Astrocyte of the cerebellum (primary cell): ENCODE measurements around the gene LRFN5.
"Not testable (repeated sequence)": the region's sequence is repeated elsewhere in the genome, so short reads cannot be mapped to it uniquely, and the experiment has no call there.

Experiments
- DNase-seq: peaks from one replicate; pipeline ENCODE4 v3.0.0-alpha.2; 2011; ENCODE audit warnings: low read depth
- H3K4me3 ChIP-seq: 2 replicates; pipeline ENCODE4 v1.5.1; 2011; ENCODE audit warnings: mild to moderate bottlenecking, low read depth, low read length, moderate library complexity
- CTCF ChIP-seq: IDR thresholded peaks from 2 replicates; pipeline ENCODE4 v1.5.1; 2012; ENCODE audit warnings: low read length, low read depth, moderate library complexity, mild to moderate bottlenecking; ENCODE audit errors: missing control alignments
- in situ Hi-C: cut with HindIII; loops from 2 replicates; pipeline ENCODE4 v1.10.0; 2017; ENCODE audit warnings: low sequenced_read_pairs

The LRFN5 gene

DNA sequence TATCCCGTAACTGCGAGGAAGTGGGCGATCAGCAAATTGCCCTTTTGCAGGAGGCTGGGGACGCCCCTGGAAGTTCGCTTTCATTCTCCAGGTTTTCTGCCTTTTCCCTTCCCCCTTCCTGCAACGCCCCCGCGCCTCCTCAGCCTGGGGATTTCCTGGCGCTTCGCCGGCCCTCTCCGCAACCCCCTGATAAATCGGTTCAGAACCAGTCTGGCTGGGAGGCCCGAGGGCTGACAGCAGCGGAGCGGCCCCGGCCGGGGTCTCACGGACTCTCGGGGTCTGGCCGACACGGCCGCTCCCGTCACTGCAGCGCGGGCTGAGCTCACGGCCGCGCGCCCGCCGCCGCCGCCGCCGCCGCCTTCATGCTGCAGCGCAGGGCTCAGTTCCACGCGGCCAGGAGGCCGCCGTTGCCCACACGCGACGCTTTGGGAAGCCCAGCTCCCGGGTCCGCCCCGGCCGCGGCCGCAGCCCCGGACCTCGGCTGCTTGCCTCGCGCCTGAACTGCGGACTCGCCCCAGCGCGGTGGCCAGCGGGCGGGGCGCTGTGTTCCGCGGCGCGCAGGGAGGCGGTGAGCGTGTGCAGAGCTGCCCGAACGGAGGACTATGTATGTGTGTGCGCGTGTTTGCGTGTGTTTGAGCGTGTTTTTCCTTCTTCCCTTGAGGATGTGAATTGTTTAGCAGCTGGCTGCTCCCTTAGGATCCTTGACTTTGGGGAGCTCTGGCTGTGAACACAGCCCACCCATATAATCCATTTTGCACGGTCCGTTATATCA is at the start of gene LRFN5:
Gene LRFN5, plus strand, starts transcription at position 345 of the 772 bp plus-strand sequence.
- DNase-seq = no peak
- H3K4me3 ChIP-seq = peak within 1 kb of the TSS; percentile 65
- no peak for TF ChIP-seq CTCF
- in situ Hi-C loops = no loop called here

GRCh38 chr14:41558490-41558889 is 48.2 kb upstream of the LRFN5 start:
- DNase-seq = no peak
- no peak overlapping the region for H3K4me3 ChIP-seq
- no peak for TF ChIP-seq CTCF
- in situ Hi-C loops = no loop called here

- H3K4me3 ChIP-seq, in situ Hi-C loops, DNase-seq: not testable (repeated sequence)
Observed at GRCh38 chr14:41566864-41567263, 39.8 kb upstream of the LRFN5 start.

GRCh38 chr14:41568979-41569378 is 37.7 kb upstream of the LRFN5 start:
- in situ Hi-C loops = no loop called here
- H3K4me3 ChIP-seq = no peak overlapping the region
- DNase-seq = no peak
- no peak for TF ChIP-seq CTCF

DNA sequence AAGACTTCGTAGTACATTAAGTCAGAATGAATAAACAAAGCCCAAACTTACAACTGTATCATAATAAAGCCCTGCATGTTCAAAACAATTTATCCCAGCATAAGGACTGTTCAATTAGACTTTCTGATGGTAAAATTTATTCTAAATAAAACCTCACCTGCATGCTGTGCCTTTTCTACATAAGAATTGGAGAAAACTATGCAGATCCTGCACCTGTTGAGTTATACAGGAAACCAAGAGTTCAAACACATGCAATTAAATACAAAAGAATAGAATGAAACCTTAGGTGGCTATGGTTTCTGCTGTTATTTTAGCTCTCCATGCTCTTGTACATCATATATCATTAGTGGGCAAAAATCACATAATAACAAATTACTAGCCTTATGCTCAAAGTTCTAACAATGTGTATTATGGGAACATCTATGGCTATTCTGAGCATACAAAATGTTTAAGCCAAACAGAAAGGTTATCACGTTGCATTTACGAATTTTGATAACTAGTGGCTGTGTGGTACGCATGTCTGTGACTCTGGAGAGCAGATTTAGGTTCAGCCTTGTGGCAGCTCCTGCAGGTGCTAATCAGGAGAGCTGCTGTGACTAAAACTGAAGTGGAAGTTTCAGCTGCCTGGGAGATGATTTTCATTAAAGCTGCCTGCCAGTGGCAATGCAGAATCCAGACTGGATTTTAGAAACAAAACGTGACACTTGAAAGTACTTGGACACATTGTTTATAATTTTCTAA is 36.1 kb upstream of the LRFN5 start:
- in situ Hi-C loops = no loop called here
- DNase-seq = no peak
- H3K4me3 ChIP-seq = no peak overlapping the region
- no peak for TF ChIP-seq CTCF

DNA sequence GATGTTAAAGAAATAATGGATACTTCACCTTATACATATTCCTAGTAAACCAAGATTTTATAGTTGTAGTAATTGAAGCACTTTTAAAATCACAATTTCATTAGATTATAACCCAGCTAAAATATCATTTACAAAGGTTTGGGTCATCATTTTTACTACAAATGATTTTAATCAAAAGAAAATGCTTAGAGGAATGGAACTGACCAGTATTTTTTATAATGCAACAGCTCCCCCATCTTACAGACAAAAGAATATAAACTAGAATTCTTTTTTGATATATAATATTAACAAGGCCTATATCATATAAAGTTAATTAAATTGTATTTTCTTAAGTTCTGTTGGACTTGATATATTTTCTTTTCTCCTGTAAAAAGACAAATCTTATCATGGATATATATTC is 20.4 kb upstream of the LRFN5 start:
- no peak for TF ChIP-seq CTCF
- in situ Hi-C loops = no loop called here
- H3K4me3 ChIP-seq = no peak overlapping the region
- no peak for DNase-seq

DNA sequence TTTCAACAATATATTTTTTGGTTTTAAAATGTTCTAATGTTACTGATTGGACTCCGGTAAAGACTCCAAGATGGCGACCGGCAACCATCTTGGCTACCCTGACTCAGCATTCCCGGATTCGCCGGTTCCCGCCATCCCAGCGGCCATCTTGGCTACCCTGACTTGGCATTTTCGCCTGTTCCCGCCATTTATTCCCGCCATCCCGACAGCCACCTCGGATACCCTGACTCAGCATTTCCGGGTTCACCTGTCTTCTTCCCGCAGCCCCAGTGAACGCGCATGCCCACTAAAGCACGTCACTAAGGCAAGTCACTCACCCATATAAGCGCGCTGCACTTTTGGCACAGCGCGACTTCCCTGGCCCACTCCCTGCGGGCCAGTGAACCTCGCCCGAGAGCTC is 9.0 kb upstream of the LRFN5 start:
- no peak for DNase-seq
- in situ Hi-C loops = no loop called here
- H3K4me3 ChIP-seq = no peak overlapping the region
- TF ChIP-seq CTCF = no peak

DNA sequence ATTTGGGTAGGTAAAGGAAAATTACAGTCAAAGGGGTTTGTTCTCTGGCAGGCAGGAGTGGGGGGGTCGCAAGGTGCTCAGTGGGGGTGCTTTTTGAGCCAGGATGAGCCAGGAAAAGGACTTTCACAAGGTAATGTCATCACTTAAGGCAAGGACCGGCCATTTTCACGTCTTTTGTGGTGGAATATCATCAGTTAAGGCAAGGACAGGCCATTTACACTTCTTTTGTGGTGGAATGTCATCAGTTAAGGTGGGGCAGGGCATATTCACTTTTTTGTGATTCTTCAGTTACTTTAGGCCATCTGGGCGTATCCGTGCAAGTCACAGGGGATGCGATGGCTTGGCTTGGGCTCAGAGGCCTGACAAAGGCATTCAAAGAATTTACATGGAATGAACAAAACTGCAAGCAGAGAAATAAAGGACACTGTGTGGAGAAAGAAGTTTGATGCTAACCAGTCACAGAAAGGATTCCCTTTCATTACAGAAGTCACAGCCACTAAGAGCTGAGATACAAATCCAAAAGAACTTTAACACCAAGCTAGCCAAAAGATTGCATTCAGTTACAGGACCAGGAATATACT is 6.8 kb upstream of the LRFN5 start:
- not testable (repeated sequence) for DNase-seq

More for the DNA sequence above, 6.8 kb upstream of the LRFN5 start:
- H3K4me3 ChIP-seq, in situ Hi-C loops: not testable (repeated sequence)
